NCI-H82 (cell line): ENCODE results near the gene ZNF750.
A peak's percentile ranks its signal among the peaks of the same experiment; 100 is the strongest.
"Not testable (repeated sequence)": the region's sequence is repeated elsewhere in the genome, so short reads cannot be mapped to it uniquely, and the experiment has no call there.

Experiments used
- DNase-seq: peaks from one replicate; lab custom pipeline; 2025; lab: John Stamatoyannopoulos, UW

ZNF750 gene

DNA sequence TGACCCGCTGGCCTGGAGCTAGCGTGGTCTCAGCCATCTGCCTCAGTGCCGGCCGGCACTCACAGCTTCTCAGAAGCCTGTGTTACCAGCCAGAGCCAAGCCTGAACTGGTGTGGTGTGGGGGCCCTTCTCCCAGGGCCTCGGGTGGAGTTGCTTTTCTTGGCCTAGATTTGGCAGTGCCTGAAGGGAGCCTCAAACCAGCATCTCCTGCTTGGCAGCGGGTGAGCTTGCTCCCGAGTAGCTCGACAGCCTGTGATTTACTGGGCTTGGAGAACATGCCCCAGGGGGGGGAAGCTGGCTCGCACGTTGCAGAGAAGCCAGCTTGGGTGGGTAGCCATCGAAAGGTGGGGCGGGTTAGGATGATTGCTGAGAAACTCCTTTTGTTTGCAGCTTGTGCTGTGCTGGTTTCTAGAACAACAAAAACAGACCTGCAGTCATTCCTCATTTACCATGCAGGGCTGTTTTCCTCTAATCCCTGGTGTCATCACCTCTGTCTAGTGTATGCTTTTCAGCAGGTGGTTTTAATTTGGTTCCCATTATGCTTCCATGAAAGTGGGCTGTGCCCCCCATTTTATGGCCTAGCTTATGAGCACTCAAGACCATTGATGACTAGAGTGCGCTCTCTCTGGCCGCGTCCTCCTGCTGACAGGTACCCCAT lies 45.7 kb downstream of the ZNF750 start:
- DNase-seq, result no peak

DNA sequence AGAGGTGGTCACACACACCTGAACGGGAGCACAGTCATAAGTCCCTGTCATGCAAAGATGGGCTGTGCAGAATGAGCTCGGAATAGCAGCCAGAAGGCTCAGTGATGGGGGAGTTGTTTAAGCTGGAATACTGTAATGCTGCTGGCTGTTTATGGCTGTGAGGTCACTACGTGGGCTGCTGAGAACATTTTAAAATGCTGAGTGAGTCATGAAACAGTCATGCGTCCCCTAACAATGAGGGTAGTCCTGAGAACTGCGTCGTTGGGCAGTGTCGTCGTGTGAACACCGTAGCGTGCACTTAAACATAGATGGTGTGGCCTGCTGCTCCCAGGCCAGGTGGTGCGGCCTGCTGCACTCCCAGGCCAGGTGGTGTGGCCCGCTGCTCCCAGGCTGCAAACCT lies 48.3 kb downstream of the ZNF750 start:
- DNase-seq, result no peak

DNA sequence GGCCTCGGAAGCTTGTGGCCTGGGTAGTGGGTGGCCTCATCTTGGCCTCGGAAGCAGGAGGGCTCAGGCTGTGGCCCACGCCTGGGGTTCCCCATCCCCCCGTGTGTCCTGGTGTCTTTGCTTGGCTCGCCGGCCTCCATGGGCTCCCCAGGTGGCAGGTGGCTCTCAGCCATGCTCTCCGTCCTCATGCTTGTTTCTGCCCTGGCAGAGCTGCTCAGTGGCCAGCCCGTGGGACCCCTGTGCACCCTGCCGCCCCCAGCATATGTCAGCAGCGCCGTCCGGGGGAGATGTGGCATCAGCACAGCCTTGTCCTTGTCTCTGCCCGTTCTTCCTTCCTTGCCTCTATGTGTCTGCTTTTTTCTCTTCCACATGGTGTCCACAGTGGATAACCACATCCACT lies 49.4 kb downstream of the ZNF750 start:
- no peak for DNase-seq

DNA sequence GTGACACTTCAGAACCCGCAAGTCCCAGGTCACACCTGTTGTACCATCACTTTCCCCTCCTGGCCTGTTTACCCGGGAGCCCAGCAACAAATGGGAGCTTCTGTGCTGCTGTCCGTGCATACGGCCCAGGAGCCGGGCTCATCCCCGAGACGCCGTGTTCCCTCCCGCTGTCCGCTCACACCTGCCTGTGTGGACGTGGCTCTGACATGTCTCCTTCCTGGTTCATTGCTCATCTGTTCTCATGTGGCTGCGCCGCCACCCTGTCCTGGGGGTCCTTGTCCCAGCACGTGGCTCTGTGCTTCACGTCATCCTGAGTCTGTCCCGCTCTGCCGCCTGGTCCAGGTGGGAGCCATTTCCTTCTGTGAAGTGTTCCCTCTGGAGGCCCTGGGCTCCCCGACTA lies 50.0 kb downstream of the ZNF750 start:
- DNase-seq, result no peak

DNA sequence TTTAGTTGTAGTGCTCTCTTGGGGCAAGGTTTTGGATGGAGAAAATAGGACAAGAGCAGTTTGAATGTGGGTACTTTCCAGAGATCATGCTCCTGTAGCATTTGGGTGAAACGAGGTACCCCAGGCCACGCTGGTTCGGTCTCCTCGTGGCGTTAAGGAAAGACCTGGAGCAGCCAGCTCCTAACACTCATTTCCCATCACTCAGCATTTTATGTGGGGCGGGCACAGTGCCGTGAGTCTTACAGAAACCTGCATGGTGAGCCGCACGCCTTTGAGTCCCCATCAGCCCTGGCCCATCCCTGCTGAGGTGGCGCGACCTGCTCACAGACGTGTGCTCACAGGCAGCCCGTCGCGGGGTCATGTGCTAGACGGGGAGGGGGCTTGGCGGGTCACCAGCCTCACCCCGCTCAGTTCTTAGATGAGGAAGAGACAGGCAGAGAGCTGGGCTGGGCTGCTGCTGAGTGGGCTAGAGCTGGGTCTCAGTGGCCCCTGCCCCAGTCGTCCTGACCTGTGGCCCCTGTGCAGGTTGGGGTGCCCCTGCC lies 50.7 kb downstream of the ZNF750 start:
- no peak for DNase-seq

DNA sequence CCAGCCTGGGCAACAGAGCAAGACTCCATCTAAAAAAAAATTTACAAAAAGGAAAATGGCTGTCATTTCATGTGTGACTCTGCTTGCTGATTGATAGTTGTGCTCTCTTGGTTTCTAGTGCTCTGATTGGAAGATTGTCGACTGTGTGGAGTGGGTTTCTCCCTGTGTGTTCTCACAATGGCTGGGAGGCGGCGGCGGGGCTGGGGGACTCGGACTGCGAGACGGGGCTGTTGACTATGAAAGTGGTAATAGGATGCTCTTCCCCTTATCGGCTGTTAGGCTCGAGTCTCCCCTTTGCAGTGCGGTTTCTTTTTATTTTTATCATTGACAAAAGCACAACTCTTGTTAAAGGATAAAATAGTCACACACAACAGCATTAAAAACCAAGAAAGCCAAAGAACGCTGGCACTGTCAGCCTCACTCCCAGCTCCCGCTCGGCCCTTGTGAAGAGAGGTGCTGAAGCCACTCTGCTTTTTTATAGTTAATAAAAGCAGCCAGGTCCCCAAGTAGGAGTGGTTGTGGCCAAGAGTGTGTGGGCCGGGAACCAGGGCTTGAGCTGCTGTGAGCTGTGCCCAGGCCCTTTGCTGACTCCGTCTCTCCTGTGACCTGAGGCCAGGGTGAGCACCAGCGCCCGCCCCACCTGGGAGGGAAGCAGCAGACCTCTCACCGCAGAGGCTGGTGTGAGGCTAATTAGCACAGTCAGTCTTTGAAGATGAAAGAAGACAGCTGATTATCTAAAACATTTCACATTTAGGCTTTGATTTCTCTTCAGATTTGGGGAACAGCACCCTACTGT lies 51.4 kb downstream of the ZNF750 start:
- DNase-seq, result no peak

DNA sequence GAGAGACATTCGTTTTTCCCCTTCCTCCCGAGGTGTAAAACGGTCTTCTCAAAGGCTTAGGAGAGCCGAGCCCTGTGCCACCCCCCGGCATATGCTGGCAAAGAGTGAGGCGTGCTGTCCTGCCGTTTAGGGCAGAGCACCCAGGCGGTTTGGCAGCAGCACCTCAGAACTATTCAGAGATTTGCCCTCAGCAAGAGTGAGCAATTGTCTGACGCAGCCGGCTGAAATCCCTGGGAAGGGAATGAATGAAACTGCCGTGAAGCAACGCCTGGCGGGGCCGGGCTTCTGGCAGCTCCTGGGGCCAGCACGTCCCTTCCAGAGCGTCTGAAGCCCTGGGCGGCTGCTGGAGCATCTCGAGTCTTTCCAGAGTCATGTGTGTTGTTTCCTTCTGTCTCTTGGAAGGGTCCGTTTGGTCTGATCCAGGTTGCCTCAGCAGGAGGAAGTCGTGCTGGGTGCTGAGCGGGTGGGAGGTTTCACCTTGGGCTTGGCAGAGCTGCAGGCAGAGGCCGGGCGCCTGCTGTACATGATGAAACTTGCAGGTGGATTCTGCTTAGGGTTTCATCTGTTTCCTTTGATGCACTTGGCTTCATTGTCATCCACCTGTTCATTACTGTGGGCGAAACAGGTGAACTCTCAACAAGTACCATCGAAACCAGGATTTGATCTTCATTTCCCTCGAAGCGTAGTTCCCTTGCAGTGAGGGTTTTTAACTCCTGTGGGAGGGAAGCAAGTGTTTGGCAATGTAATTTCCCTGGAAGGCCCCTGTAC lies 52.6 kb downstream of the ZNF750 start:
- no peak for DNase-seq

DNA sequence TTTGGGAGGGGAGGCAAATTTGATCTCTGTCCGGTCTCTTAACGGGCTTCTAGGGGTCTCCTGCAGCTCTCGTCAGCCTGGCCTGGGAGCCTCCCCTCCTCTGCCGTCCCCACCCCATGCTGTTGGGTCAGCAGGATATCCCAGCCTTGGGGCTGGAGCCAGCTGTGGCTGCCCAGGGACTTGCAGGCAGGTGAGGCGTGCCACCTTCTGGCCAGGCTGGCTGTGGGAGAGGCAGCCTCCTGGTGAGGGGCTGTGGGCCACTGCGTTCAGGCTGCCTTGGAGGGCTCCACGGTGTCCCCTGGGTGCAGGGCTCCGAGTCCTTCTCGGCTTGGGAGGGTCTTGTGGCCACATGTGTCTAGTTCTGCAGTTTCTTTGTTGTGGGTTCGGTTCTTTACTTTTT lies 53.4 kb downstream of the ZNF750 start:
- no peak for DNase-seq

DNA sequence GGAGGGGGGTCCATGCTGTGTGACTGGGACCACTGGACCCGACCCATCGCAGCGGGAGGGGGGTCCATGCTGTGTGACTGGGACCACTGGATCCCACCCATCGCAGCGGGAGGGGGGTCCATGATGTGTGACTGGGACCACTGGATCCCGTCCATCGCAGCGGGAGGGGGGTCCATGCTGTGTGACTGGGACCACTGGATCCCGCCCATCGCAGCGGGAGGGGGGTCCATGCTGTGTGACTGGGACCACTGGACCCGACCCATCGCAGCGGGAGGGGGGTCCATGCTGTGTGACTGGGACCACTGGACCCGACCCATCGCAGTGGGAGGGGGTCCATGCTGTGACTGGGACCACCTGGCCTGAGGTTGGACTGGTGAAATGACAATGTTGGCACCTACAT lies 54.2 kb downstream of the ZNF750 start:
- not testable (repeated sequence) for DNase-seq

DNA sequence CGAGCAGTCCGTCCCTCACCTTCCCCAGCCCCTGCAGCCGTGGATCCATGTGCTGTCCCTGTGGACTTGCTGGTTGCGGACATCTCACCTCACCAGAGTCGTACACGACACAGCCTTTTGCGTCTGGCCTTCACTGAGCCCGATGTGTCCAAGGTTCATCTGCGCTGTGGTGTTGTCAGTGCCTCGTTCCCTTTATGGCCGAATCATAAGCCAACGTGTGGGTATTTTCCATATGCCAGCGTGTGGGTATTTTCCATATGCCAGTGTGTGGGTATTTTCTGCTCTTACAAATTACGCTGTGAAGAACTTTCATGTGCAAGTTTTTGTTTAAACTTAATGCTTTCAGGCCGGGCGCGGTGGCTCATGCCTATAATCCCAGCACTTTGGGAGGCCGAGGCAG lies 56.3 kb downstream of the ZNF750 start:
- no peak for DNase-seq

DNA sequence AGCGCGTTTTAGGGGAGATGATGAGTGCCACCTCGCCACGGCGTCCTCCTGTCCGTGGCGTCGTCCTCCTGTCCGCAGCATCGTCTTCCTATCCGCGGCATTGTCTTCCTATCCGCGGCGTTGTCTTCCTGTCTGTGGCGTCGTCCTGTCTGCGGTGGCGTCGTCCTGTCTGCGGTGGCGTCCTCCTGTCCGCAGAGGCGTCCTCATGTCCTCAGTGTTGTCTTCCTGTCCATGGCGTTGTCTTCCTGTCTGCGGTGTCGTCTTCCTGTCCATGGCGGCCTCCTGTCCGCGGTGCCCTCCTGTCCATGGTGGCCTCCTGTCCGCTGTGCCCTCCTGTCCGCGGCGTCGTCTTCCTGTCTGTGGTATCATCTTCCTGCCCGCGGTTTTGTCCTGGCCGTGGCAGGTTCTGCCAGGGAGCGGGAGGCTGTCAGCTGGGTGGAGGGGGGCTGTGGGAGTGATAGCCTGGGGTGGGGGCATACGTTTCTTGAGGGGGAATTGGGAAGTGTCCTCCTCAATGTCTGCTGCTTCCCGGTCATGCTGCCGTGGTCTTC lies 57.1 kb downstream of the ZNF750 start:
- DNase-seq, result no peak

DNA sequence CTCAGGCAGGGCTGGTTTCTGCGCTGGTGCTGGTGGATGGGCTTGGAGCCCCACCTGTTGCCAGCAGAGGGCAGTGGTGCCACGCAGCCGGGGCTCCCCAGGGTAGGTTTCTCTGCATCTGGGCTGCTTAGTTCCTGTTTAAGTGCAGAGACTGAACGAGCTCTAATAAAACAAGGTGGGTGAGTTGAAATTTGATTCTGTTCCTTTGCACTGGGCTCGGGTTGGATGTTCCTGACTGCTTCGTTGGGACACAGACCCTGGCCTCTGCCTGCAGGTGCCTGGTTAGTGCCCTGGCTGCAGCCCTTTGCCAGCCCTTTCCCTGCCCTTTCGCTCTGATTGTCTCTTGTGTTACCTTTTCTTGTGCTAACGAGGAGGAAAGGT lies 57.9 kb downstream of the ZNF750 start:
- DNase-seq, result peak; percentile 73

DNA sequence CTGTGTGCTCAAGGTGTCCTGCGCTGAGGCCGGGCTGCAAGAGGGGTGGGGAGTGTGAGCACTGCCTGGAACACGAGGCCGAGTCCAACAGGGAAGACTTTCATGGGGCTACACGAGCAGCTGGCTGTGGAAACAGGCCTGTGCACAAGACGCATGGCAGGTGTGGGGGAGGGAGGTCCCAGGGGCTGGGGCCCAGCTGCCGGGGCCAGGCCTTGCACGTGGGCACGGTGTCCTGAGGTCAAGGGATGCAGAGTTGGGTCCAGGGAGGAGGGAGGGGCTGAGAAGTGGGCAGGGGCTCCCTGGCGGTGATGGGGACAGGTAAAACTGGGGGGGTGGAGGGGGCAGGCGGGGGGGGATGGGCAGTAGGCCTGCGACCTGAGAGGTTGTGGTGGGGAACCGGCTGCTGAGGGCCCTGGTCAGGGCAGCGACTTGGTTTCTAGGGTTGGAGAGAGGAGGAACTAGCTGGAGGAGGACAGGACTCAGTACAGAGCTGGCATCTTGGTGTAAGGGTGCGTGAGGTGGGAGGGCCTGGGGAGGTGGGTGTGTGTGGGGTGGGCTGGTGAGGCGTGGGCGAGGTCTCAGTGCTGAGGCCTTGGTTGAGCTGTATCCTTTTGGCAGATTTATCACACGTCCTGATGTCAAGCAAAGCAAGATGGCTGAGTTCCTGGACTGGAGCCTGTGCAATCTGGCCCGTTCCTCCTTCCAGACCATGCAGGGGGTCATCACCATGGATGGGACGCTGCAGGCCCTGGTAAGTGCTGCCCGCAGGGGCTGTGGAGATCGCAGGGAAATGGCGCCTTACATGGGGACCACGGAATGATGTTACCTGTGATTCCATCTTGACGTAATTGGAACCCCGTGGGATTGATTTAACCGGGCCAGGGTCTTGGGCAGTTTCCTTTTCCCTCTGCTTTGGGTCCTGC lies 58.6 kb downstream of the ZNF750 start:
- DNase-seq, result peak; percentile 15

DNA sequence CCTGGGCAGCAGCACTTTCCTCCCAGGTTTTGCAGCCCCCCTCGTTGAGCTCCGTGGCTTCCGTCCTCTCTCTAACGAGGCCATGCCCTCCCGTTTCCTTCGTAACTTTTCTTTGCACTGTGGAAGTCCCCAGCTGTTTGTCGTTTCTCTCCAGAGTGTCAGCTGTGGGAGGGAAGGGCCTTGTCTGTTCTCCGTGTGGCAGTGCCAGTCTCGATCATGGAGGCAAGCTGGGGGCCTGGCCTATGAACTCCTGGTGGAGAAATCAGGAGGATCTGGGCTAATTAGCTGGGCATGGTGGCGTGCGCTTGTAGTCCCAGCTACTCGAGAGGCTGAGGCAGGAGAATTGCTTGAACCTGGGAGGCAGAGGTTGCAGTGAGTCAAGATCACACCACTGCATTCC lies 59.6 kb downstream of the ZNF750 start:
- DNase-seq, result no peak

DNA sequence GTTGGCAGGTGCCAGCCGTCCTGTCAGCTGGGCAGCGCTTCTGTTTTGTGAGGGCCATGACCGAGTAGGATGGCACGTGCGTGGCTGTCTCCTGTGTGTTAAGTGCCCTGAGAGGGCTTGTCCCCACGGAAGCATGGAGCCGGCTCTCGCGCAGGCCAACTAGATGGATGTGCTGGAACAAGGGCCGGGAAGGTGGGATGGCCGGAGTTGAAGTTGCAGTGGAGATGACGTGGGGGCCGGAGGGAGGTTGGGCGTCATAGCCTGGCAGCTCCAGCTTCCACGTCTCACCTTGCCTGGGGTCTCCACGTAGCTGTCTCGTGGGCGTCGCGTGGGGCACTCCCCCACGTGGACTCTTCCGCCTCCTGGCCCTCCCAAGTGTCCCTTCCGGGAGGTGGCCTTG lies 60.3 kb downstream of the ZNF750 start:
- DNase-seq, result no peak
